NCI-H1092 (cell line): ENCODE results near the gene SPTLC2.

Experiments
- DNase-seq: peaks from one replicate; lab custom pipeline; 2025; lab: John Stamatoyannopoulos, UW

Gene SPTLC2

GRCh38 chr14:77467801-77468200 is 148.6 kb downstream of the SPTLC2 start:
- DNase-seq, result no peak

- DNase-seq, result peak; percentile 55
These were observed 157.2 kb downstream of the SPTLC2 start for GRCh38 chr14:77459072-77459723.

- DNase-seq, result no peak
These were observed 158.0 kb downstream of the SPTLC2 start for GRCh38 chr14:77458249-77458950.

GRCh38 chr14:77457522-77458248 is 158.8 kb downstream of the SPTLC2 start, which contains the start of the genes AHSA1 and VIPAS39:
AHSA1 (plus strand) TSS chr14:77458093; CDS start chr14:77458190, 97 bp downstream.
VIPAS39 (minus strand) TSS chr14:77457601; CDS start chr14:77454102, 3,499 bp downstream.
- DNase-seq, result peak; percentile 97

GRCh38 chr14:77457115-77457521 is 159.3 kb downstream of the SPTLC2 start:
- no peak for DNase-seq
